Astrocyte of the hippocampus (primary cell): ENCODE data around the gene TSPAN31.

Experiments used
- DNase-seq: peaks from one replicate; pipeline ENCODE4 v3.0.0; 2011; ENCODE audit warnings: low read depth, low spot score

Gene TSPAN31

DNA sequence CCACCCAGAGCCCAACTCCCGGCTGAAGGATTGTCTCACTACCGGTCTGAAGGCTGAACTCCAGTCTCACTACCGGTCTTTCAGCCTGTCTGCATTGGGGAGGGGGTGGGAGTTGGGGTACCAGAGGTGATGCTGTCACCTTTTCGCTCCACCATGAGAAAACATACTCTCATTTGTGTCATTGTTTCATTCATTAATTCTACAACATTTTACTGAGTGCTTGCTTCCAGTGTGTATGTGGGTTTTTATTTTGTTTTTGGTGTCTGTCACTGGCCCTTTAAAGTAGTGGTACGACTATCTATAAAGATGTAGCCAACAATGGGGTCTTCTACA, 7.8 kb downstream of the TSPAN31 start:
- no peak for DNase-seq

DNA sequence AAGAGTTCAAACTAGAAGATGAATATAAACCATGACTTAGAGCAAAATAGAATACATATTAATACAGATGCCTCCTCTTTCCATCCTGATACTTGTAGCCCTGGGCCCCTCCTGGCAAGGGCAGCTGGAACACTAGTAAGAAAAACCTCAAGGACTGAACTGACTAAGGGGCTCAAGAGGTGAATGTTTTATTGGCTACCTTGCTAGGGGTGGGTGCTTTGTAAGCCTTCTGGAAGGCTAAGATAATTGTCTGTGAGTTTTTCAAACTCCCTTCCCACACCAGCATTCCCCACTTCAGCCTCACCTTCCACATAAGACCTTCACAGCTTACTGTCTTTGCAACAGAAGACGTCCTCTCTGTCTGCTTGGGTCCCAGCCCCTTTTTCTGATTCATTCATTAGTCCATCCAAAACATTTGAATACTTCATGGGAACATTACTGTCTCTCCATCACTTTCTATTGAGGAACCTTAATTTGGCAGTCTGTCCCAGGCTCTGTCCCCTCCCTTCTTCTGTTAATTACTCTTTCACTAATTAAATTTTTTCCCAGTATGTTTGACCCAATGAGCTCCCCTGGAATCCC, 9.0 kb downstream of the TSPAN31 start:
- no peak for DNase-seq

DNA sequence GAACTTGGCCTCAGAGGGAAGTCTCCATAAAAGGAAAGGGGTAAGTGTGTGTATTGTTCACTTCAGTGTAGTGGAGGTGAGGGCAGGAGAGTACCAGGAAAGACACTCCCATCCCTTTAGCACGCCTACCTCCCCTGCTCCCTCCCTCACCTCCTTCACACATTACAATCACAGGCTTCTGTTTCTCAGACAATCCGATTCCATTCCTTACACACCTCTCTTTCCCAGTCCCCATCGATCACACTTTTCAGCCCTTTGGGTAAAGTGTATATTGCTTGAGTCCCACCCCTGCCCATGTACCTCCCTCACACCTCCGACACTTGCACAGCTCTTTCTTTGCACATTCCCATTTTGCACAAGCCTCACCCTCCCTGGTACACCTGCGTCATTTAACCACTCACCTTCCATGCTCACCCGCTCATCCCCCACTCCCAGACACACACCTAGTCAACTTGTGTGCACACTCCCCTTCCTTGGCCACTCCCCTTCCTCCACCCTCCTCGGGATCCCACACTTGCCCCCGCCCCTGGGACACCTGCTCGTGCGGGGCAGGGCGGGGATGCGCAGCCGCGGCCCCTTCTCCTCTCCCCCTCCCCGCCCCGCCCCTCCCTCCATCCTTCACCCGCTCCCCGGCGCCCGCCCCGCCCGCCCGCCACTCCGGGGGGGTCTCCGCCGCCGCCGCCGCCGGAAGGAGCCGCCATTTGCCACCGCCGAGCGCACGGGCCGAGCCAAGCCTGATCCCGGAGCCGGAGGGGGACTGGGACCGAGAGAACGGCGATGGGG, 9.8 kb downstream of the TSPAN31 start, which contains the start of gene MARCHF9:
Gene MARCHF9 (plus strand): TSS at position 693 of the 783 bp plus-strand sequence. CDS start 426 bp downstream, outside the sequence.
- peak; percentile 63 for DNase-seq

DNA sequence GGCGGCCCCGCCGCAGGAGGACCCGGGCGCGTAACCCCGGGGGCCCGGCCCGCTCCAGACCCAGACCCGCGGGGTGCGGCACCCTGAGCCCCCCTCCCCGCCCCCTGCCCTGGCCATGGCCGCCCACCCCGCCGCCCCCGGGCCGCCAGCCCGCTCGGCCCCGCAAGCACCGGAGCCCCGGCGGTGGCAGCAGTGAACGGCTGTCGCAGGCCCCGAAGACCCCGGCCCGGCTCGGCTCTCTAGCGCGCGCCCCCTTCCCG, 10.3 kb downstream of the TSPAN31 start:
- no peak for DNase-seq

DNA sequence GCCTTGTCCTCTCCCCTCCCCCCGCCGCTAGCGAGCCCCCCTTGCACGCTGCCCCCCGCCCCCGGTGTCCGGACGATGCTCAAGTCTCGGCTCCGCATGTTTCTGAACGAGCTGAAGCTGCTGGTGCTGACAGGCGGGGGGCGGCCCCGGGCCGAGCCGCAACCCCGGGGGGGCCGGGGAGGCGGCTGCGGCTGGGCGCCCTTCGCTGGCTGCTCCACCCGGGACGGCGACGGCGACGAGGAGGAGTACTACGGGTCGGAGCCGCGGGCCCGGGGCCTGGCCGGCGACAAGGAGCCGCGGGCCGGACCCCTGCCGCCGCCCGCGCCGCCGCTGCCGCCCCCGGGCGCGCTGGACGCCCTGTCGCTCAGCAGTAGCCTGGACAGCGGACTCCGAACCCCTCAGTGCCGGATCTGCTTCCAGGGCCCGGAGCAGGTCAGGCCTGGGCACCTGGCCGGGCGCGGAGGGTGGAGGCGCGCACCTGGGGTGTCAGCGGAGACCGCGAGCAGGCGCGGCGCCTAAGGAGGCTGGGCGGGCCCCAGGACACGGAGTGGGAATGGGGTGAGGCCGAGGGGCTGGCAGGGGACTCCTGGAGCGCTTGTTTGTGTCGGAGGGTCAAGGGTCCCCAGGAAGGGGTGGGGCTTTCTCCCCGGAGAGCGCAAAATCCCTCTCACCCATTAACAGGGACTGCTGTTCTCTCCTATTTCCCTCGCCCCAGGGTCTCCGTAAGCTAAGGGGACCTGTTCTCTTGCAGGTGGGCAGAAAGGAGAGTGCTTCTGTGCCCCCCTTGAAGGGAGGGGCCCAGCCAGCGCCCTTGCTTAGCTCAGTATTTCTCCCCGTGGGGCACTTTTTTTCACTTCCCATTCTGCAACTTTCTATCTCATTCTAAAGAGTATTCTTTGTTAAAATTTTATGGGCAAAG, 10.9 kb downstream of the TSPAN31 start:
- DNase-seq: peak; percentile 43

DNA sequence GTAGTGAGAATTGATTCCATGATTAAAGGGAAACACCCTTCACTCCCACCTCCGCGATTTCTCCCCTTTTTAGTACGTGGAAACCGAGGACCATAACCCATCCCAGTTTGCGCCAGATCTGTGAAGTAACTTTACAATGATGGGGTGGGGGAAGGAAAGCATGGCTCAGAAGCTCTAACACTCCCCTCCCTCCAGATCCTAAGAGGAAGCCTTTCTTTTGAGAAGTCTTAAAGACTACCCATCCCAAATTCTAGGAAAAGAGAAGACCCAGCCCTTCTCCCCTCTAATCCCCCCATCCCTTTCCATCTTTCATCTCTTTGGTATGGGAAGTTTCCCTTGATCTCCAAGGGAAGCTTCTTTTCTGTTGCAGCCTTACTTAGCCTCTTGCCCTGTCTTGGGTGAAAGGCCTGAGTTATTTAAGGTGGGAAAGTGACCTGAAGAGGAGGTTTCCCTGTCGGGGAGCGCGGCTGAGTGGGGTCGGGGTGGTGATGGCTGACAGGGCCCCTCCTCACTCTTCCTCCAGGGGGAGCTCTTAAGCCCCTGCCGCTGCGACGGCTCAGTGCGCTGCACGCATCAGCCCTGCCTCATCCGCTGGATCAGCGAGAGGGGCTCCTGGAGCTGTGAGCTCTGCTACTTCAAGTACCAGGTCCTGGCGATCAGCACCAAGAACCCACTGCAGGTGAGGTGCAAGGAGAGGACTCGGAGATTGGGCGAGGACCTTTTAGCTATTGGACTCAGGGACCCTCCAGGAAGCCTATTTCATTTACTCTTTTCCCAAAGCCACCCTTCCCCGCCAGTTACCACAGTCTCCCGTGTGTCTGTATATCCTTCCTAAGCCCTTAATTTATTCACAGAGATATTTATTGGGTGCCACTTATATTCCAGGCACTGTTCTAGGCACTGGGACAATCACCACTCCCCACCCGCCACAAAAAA, 11.8 kb downstream of the TSPAN31 start:
- peak; percentile 64 for DNase-seq

DNA sequence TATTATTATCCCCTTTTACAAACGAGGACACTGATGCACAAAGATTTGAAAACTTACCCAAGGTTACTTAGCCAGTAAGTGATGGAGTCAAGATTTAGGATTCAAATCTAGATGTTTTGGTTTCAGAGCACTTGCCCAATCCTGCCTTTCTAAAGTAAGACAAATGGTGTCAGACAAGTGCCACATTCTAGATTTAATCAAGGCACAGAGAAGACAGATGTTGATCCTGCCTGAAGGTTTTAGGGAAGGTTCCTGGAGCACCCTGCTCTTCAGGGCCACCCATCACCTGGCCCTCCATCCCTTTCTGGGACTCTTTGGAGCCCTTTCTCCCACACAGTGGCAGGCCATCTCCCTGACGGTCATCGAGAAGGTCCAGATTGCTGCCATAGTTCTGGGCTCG, 12.9 kb downstream of the TSPAN31 start:
- no peak for DNase-seq

DNA sequence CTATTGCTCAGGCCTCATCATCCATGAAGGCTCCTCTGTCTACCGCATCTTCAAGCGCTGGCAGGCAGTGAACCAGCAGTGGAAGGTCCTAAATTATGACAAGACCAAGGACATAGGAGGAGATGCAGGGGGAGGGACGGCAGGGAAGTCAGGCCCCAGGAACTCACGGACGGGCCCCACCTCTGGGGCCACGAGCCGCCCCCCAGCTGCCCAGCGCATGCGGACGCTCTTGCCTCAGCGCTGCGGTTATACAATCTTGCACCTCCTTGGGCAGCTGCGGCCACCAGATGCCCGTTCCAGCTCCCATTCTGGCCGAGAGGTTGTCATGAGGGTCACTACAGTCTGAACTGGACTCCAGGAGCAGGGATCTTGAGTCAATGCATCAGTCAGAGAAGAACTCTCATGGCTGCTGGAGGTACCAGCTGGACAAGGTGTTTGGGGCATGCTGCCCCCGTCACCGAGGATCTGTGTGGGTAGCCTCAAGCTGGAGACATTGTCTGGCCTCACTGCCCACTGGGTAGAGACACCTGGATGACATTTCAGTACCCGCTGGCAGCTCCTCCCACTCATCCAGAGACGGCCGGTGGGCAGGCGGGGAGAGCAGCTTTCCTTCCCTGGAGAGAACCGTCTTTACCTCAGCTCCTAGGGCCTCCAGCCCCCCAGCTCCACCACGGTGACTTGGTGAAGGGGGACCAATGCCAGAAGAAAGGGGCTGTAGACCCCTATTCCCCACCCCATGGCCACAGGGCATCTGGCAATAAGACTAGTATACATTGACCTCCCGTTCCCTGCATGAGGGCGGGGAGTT, 13.9 kb downstream of the TSPAN31 start:
- no peak for DNase-seq

DNA sequence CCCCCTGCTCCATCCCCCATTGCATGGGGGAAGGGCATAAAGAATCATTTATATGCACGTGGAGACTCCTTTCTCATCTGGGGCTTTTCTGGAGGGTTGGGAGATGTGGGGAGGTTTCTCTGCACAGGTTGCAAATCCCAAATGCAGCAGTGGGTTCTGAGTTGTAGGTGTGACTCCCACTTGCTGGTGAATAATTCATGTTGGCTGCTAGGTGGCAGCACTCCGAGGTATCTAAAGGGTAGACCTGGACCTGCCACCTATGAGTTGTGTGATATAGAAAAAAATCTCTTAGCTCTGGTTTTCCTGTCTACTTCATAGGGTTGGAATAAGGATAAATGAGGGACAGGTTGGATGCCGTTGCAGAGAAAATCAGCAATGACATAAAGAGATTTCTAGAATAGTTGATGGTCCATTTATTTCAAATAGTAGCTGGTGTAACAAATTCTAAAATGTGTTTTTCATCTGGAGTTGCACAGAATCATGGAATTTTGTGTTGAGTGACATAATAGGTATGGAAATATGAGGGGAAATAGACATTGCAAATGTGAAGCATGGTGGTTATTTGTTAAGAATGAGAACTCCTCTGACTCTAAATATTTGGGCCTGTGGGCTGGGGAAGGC, 14.6 kb downstream of the TSPAN31 start:
- peak; percentile 35 for DNase-seq

DNA sequence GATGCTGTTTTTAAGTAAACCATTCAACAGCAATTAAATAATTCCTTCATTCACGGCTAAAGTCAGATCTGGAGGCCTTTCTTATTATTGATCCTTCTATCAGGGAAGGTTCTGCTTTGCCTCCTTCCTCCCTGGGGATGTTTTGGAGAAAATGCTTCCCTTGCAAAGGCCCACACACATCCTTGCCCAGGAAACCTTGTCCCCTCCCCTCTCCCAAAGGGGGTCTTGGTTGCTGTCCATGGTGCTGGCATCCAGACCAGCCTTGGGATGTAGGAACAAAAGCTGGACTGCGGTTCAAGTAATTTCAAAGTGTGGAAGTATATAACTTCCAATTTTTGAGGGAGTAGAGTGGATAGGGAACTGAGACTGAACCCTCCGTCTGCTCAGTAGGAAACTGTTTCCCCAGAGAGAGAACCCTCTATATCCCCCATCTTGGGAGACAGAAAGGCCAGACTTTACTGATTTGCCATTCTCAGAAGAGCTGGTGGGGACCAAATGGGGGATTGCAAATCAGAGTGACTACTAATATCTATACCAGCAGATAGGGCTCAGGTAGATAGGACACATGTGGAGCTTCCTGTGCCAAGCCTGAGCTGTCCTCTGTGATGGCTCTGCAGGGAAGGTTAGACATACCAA, 15.6 kb downstream of the TSPAN31 start:
- peak; percentile 9 for DNase-seq

DNA sequence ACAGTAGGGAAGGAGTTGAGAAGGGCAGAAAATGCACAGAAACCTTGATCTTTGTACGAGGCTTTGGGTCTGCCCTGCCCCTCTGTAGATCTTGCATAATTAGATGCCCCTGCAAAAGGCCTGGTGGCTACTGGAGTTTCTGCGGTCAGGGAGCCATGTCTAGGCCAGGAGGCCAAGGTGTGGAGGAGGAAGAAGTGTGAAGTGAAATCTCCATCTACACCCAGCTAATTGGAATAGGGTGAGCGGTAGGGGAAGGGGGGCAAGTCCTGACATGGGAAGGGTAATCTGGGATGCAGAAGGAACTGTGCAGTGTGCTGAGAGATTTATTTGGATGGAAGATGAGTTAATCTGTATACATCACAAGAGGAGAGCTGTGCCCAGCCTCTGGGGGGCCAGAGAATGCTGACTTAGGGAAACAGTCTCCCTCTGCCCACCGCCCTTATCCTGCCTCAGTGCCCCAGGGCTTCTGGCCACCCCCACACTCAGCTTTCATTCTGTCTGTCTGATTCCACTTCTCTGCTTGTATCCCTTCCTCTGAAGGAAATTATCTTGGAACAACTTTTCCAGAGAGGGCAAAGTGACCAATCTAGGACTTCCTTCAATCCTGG, 16.7 kb downstream of the TSPAN31 start:
- DNase-seq: no peak

DNA sequence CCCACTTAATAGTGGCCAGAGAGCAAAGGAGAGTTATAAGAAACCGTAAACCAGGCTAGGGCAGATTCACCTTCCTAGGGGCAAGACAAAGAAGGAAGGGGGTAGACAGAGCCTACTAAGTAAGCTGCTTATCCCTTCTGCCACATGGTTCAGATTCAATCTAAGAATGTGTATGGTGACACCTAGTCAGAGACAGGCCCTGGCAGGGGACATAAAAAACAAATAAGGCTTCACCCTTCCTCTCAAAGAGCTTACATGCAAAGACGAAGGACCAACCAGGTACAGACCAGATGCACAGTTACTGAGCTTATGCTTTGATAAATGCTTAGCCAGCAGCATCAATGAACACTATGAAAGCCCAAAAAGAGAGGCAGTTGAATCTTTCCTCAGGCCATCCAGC, 17.6 kb downstream of the TSPAN31 start:
- DNase-seq: no peak

DNA sequence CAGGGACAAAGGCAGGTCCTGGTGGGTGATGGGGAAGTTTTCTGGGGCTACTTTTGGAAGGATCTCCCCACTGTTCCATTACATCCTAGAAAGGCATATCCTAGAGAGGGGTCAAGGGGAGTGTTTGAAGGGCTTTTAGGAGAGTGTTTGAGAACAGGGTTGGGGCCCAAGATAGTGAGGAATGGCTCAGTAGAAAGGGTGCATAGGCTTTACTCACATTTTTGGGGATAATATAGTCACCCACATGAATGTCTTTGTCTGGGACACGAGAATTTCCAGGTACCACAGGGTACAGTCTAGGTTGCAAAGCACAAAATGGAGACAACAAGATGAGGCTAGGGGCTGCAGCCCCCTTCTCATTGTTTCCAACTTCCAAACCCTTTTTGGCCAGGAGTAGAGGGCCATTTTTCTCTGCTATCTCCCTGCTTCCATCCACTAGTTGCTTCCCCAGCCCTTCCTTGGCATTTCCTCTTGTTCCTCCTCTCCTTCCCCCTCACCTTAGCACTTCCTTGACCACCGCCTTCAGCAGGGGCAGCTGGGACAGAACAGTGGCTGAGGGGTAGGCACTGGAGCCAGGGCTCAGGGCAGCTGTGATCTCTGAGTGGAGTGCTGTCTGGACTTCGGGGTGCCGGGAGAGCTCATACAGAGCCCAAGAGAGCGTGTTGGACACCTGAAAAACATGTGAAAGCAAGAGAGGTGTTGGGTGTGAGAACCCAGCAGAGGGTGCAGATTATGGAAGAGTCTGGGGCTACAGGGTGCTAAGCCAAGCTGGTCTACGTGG, 19.2 kb downstream of the TSPAN31 start:
- no peak for DNase-seq

DNA sequence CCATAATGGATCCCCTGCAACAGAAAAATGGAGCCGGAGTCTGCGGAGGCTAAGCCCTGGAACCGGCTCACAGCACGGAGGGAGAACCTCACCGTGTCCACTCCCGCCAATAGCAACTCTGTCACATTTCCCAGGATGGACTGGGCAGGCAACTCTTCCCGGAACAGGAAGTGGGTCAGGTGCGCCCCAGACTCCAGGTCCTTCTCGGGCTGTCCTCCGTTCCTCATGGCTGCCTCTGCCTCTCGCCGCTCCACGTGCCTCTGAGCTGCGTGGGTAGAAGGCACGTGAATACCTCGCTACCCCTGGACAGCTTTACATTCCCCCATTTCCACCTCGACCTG, 19.8 kb downstream of the TSPAN31 start:
- no peak for DNase-seq

DNA sequence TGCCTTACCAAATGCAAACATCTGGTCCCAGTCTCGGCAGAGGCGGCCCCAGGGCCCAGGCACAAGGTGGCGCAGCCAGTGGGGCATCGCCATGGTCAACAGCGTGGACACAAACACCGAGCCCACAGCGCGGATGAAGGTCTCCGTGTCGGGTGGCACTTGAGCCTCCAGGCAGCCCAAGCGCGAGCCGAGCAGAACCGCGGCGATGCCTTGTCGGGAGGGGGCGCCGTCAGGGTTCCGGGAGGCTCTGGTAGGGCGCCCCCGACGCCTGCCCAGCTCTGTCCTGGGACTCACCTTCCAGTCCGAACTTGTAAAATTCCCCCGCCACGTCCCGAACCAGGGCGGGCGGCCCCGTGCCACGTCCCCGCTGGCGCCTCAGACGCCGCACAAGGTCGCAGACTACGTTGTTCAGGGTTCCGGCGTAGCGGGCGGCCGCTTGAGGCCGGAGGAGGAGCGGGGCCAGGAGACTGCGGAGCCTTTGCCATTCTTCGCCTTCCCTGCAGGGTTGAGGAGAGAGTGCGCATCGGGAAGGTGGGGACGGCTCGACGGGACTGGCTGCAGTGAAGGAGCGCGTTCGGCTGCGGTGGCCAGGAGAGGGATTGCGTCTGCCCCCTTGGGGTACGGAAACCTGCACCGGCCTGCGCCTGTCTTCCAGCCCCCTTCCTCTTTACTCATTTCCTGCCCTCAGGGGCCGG, 20.3 kb downstream of the TSPAN31 start:
- DNase-seq: peak; percentile 52

DNA sequence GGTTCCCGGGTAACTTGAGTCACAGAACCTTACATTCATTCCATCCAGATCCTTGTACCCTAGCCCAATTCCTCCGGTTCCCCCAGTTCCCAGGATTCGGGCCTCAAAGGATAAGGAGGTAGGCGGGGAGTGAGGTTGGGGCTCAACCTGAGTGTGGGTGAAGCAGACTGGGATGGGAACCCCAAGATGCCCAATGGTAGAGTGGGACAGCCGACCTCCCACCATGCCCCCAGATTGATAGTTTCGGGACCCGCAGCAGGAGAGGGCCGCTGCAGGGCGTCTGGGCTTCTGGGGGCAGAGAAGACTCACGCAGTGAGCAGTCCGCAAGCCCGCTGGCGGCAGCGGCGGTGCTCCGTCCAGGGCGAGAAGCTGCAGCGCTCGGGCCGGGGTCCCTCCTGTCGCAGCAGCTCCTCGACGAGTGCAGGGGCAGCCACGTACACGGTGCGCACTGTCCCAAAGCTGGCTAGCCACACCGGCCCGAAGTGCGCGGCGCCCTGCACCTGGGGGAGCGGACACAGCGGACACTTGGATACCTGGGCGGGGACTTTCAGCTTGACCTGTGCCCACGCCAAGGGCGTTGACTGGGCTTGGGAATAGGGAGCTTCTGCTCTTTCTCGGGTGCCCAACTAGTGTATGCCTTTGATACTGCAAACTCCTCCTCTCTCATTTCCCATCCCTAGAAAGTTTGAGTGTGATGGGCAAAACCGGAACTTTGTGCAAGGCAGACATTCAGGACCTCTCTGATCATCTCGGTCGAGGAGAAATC, 21.0 kb downstream of the TSPAN31 start:
- DNase-seq: peak; percentile 19
